CD4-positive, alpha-beta memory T cell (primary cell): ENCODE results near the gene PGM3. TPM values are rescaled to one million over a fixed set of nuclear protein-coding genes. Genes with fewer than 3 reads are reported as not detected.
"Not testable (repeated sequence)": the region's sequence is repeated elsewhere in the genome, so short reads cannot be mapped to it uniquely, and the experiment has no call there.

ENCODE experiments used
- CTCF ChIA-PET: fragments of 350-600 bp; sonication (Branson Sonifier 250); formaldehyde crosslinking; loops from one replicate; lab custom pipeline; 2021; ENCODE audit warnings: inconsistent platforms; ENCODE audit not compliant: partially characterized antibody; lab: Charles Lee
- POLR2A ChIA-PET: fragments of 350-600 bp; sonication (Branson Sonifier 250); formaldehyde crosslinking; loops from one replicate; lab custom pipeline; 2021; ENCODE audit not compliant: partially characterized antibody; lab: Charles Lee
- DNase-seq, 5 donors: peaks; one replicate each; pipeline versions ENCODE4 v3.0.0 to v3.0.0-alpha.2; 2020 to 2022; ENCODE audit warnings: mixed read lengths in 1 of 5
- H3K27ac ChIP-seq: one replicate; pipeline ENCODE4 v1.7.0; 2013; ENCODE audit warnings: low read depth, low read length
- H3K27me3 ChIP-seq: 2 replicates; pipeline ENCODE4 v1.7.0; 2013; ENCODE audit warnings: mild to moderate bottlenecking, low read length, moderate library complexity; ENCODE audit not compliant: insufficient read depth
- H3K36me3 ChIP-seq: 2 replicates; pipeline ENCODE4 v1.7.0; 2013; ENCODE audit warnings: mild to moderate bottlenecking, low read length, moderate library complexity; ENCODE audit not compliant: insufficient read depth
- H3K4me1 ChIP-seq: 2 replicates; pipeline ENCODE4 v1.7.0; 2013; ENCODE audit warnings: mild to moderate bottlenecking, low read length, moderate library complexity; ENCODE audit not compliant: insufficient read depth
- H3K4me3 ChIP-seq, 2 donors: one replicate each; pipeline ENCODE4 v1.7.0; 2013; ENCODE audit warnings: low read length in 2 of 2, mild to moderate bottlenecking in 1 of 2
- H3K9me3 ChIP-seq, 2 donors: one replicate each; pipeline ENCODE4 v1.7.0; 2013; ENCODE audit warnings: low read length in 2 of 2, control low read depth in 1 of 2; ENCODE audit not compliant: control insufficient read depth in 1 of 2
- H3K27ac Mint-ChIP-seq, 7 donors: one replicate each; pipeline ENCODE4 v1.8.0; 2020 to 2021; ENCODE audit warnings: mixed read lengths in 7 of 7, mild to moderate bottlenecking in 6 of 7, inconsistent platforms in 3 of 7, moderate library complexity in 3 of 7
- H3K27me3 Mint-ChIP-seq, 2 donors: one replicate each; pipeline ENCODE4 v1.8.0; 2020 to 2021; ENCODE audit warnings: mixed read lengths in 2 of 2
- H3K36me3 Mint-ChIP-seq, 2 donors: one replicate each; pipeline ENCODE4 v1.8.0; 2020 to 2021; ENCODE audit warnings: mixed read lengths in 2 of 2, inconsistent platforms in 1 of 2, mild to moderate bottlenecking in 1 of 2
- H3K4me1 Mint-ChIP-seq, 4 donors: one replicate each; pipeline ENCODE4 v1.8.0; 2020 to 2021; ENCODE audit warnings: mixed read lengths in 4 of 4, mild to moderate bottlenecking in 1 of 4
- H3K4me3 Mint-ChIP-seq, 8 donors: one replicate each; pipeline ENCODE4 v1.8.0; 2020 to 2021; ENCODE audit warnings: mixed read lengths in 8 of 8, mild to moderate bottlenecking in 7 of 8, moderate library complexity in 6 of 8, inconsistent platforms in 3 of 8
- H3K9me3 Mint-ChIP-seq, 8 donors: one replicate each; pipeline ENCODE4 v1.8.0; 2020 to 2021; ENCODE audit warnings: mixed read lengths in 8 of 8, mild to moderate bottlenecking in 5 of 8, inconsistent platforms in 3 of 8, moderate library complexity in 1 of 8
- intact Hi-C: fragments of 100-400 bp; cut with micrococcal nuclease; formaldehyde crosslinking; loops from one replicate; pipeline ENCODE4 v1.15.1; 2023
- polyA plus RNA-seq, 2 donors: library from polyadenylated mRNA; unstranded; fragments of 300-500 nt; fragmentation: Illumina TruSeq; gene quantifications; one replicate each; pipeline ENCODE4 v1.2.3, GENCODE V29; 2021
- total RNA-seq, 2 experiments: library from RNA; stranded (reverse); gene quantifications; one replicate each; pipeline ENCODE4 v1.2.3, GENCODE V29; 2021

PGM3 gene
- total and polyA plus RNA-seq, 4 experiments from 2014 or later: 2.3 to 39.9 (median 22.1) TPM

GRCh38 chr6:83198486-83199172 lies 5.6 kb upstream of the PGM3 start:
- Mint-ChIP-seq H3K27me3 (no peaks in the 10 kb centered on the region), H3K27ac (no peak overlapping the region), H3K4me1 (peaks cover 11 to 26% (median 17%) of the 10 kb centered on the region in 4 donors), H3K9me3 (no peaks in the 10 kb centered on the region), H3K4me3 (no peak overlapping the region), H3K36me3 (peaks cover 0 to 5% of the 10 kb centered on the region in 2 donors)
- POLR2A ChIA-PET: no interaction called here
- DNase-seq: no peak
- CTCF ChIA-PET: interaction anchor here (1.5 to 12.0 kb wide), 4 partner anchors 17 to 133 kb away, joined by 3 to 108 read pairs (median 14); partner anchors contain the start of genes DOP1A and UBE3D
- H3K9me3 ChIP-seq: no peaks in the 10 kb centered on the region
- no peaks in the 10 kb centered on the region for H3K36me3 ChIP-seq
- no peak overlapping the region for H3K4me3 ChIP-seq
- H3K4me1 ChIP-seq: peaks cover 7% of the 10 kb centered on the region
- H3K27me3 ChIP-seq: no peaks in the 10 kb centered on the region
- intact Hi-C loops: no loop called here
- no peak overlapping the region for H3K27ac ChIP-seq

GRCh38 chr6:83193747-83194566 lies 892 bp upstream of the PGM3 start:
- H3K4me1 Mint-ChIP-seq: peaks cover 32 to 58% (median 45%) of the 10 kb centered on the region in 4 donors
- peak overlapping the region; percentile 88 for H3K27ac ChIP-seq

GRCh38 chr6:83192456-83192855 lies 609 bp downstream of the PGM3 start:
- H3K27me3 Mint-ChIP-seq: no peaks in the 10 kb centered on the region
- H3K4me3 ChIP-seq: peak overlapping the region; percentile 65 to 71
- CTCF ChIA-PET: interaction anchor here (4.0 to 12.0 kb wide), 2 partner anchors 23 to 126 kb away, joined by 12 to 108 read pairs; partner anchors contain the start of genes DOP1A and UBE3D
- H3K9me3 Mint-ChIP-seq: no peaks in the 10 kb centered on the region
- peaks cover 3 to 24% of the 10 kb centered on the region in 2 donors for H3K36me3 Mint-ChIP-seq
- POLR2A ChIA-PET: interaction anchor here (2.1 kb wide), 1 partner anchor 126 kb away, joined by 11 read pairs; the partner anchor contains the start of gene DOP1A
- H3K27ac ChIP-seq: peak overlapping the region; percentile 88
- H3K4me1 Mint-ChIP-seq: peaks cover 32 to 66% (median 50%) of the 10 kb centered on the region in 4 donors
- peak overlapping the region; percentile 87 to 99 (median 98) for H3K27ac Mint-ChIP-seq
- no peaks in the 10 kb centered on the region for H3K27me3 ChIP-seq
- H3K4me1 ChIP-seq: peaks cover 21% of the 10 kb centered on the region
- H3K9me3 ChIP-seq: no peaks in the 10 kb centered on the region
- H3K36me3 ChIP-seq: no peaks in the 10 kb centered on the region
- intact Hi-C loops: loop anchor here (2.0 to 5.0 kb wide), 2 partner anchors 665 to 1034 kb away; partner anchors contain the start of genes CEP162 and CYB5R4
- DNase-seq: no peak
- peak overlapping the region; percentile 96 to 99 (median 98) for H3K4me3 Mint-ChIP-seq

More at GRCh38 chr6:83193747-83194566, 892 bp upstream of the PGM3 start:
- Histone ChIP-seq H3K36me3 (no peaks in the 10 kb centered on the region), H3K27me3 (no peaks in the 10 kb centered on the region), H3K4me3 (peak overlapping the region; percentile 65 to 71), H3K9me3 (no peaks in the 10 kb centered on the region), H3K4me1 (peaks cover 21% of the 10 kb centered on the region)
- POLR2A ChIA-PET: interaction anchor here (0.8 to 2.1 kb wide), 4 partner anchors 10 to 946 kb away, joined by 3 to 11 read pairs (median 6); partner anchors contain the start of genes DOP1A and IBTK
- CTCF ChIA-PET: interaction anchor here (0.8 to 12.0 kb wide), 3 partner anchors 11 to 127 kb away, joined by 3 to 108 read pairs (median 12); partner anchors contain the start of genes DOP1A and UBE3D
- peak in 4 of 5 donors; percentile 12 to 48 (median 14) for DNase-seq
- Mint-ChIP-seq H3K4me3 (peak overlapping the region; percentile 74 to 99 (median 86)), H3K27me3 (no peaks in the 10 kb centered on the region), H3K36me3 (peaks cover 3 to 16% of the 10 kb centered on the region in 2 donors), H3K27ac (peak overlapping the region in 6 of 7 donors; percentile 1 to 87 (median 74)), H3K9me3 (no peaks in the 10 kb centered on the region)
- intact Hi-C loops: loop anchor here (1.0 to 5.0 kb wide), 4 partner anchors 21 to 1033 kb away; partner anchors contain the start of genes CEP162, CYB5R4 and DOP1A

DNA sequence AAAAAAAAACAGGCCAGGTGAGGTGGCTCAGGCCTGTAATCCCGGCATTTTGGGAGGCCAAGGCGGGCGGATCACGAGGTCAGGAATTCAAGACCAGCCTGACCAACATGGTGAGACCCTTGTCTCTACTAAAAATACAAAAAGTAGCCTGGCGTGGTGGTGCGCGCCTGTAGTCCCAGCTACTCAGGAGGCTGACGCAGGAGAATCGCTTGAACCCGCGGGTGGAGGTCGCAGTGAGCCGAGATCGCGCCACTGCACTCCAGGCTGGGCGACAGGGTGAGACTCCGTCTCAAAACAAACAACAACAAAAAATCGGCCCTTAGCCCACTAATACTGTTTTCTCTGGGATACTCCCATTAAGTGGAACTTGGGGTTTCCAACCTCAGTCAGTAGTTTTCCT lies 1.1 kb downstream of the PGM3 start:
- CTCF ChIA-PET: interaction anchor here (0.7 to 12.0 kb wide), 4 partner anchors 10 to 703 kb away, joined by 3 to 108 read pairs (median 8); partner anchors contain the start of genes DOP1A and UBE3D
- peaks cover 32 to 66% (median 48%) of the 10 kb centered on the region in 4 donors for H3K4me1 Mint-ChIP-seq
- H3K9me3 Mint-ChIP-seq, H3K4me3 ChIP-seq, H3K27ac ChIP-seq, H3K27me3 Mint-ChIP-seq, DNase-seq, H3K27me3 ChIP-seq, H3K9me3 ChIP-seq, H3K36me3 ChIP-seq: not testable (repeated sequence)
- intact Hi-C loops: loop anchor here (2.0 to 5.0 kb wide), 2 partner anchors 665 to 1035 kb away; partner anchors contain the start of genes CEP162 and CYB5R4
- peaks cover 3 to 24% of the 10 kb centered on the region in 2 donors for H3K36me3 Mint-ChIP-seq
- POLR2A ChIA-PET: interaction anchor here (2.1 kb wide), 1 partner anchor 125 kb away, joined by 11 read pairs; the partner anchor contains the start of gene DOP1A
- peak overlapping the region in 3 of 7 donors; percentile 87 to 98 (median 98) for H3K27ac Mint-ChIP-seq
- H3K4me3 Mint-ChIP-seq: peak overlapping the region; percentile 96 to 99 (median 98)
- peaks cover 21% of the 10 kb centered on the region for H3K4me1 ChIP-seq

- Histone ChIP-seq H3K36me3 (no peaks in the 10 kb centered on the region), H3K9me3 (no peaks in the 10 kb centered on the region), H3K27ac (no peak overlapping the region), H3K27me3 (no peaks in the 10 kb centered on the region), H3K4me3 (no peak overlapping the region), H3K4me1 (peaks cover 21% of the 10 kb centered on the region)
- peak overlapping the region in 2 of 8 donors; percentile 1 to 70 for H3K4me3 Mint-ChIP-seq
- ChIA-PET CTCF (interaction anchor here (1.2 to 12.0 kb wide), 3 partner anchors 24 to 134 kb away, joined by 3 to 108 read pairs (median 3); partner anchors contain the start of genes DOP1A and UBE3D), POLR2A (no interaction called here)
- H3K27ac Mint-ChIP-seq: peak overlapping the region in 2 of 7 donors; percentile 35 to 45
- no peaks in the 10 kb centered on the region for H3K9me3 Mint-ChIP-seq
- H3K36me3 Mint-ChIP-seq: peaks cover 10 to 29% of the 10 kb centered on the region in 2 donors
- peaks cover 32 to 61% (median 46%) of the 10 kb centered on the region in 4 donors for H3K4me1 Mint-ChIP-seq
- H3K27me3 Mint-ChIP-seq: no peaks in the 10 kb centered on the region
- intact Hi-C loops: loop anchor here (5.0 kb wide), 1 partner anchor 667 kb away; the partner anchor contains the start of gene CYB5R4
- DNase-seq: no peak
Observed at GRCh38 chr6:83190626-83191025, 2.4 kb downstream of the PGM3 start.

DNA sequence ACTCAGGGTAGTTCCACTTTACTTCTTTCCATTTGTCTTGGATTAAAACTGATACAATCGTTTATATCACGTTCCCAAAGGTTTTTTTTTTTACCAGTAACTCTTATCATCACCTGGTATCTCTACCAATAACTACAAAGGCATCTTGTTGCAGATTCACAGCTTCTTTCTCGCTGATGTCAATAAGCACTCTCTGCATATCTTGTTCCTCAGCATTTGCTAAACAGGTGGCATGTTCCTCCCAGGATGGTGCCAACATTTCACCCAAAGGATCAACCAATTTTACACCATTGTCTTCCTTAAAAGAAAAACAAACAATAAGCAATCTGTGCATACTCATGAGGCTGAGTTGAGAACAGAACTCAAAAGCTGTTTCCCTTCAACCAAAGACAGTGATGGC lies 4.6 kb downstream of the PGM3 start:
- ChIA-PET POLR2A (interaction anchor here (1.1 kb wide), 1 partner anchor 121 kb away, joined by 5 read pairs; the partner anchor contains the start of gene DOP1A), CTCF (interaction anchor here (1.0 to 12.0 kb wide), 4 partner anchors 9 to 122 kb away, joined by 3 to 108 read pairs (median 4); partner anchors contain the start of genes DOP1A and UBE3D)
- Histone ChIP-seq H3K4me1 (peaks cover 14% of the 10 kb centered on the region), H3K27me3 (no peaks in the 10 kb centered on the region), H3K27ac (no peak overlapping the region), H3K4me3 (no peak overlapping the region), H3K36me3 (peaks cover 5% of the 10 kb centered on the region), H3K9me3 (no peaks in the 10 kb centered on the region)
- Mint-ChIP-seq H3K36me3 (peaks cover 26 to 42% of the 10 kb centered on the region in 2 donors), H3K4me1 (peaks cover 26 to 44% (median 33%) of the 10 kb centered on the region in 4 donors), H3K4me3 (no peak overlapping the region), H3K27ac (no peak overlapping the region), H3K9me3 (no peaks in the 10 kb centered on the region), H3K27me3 (no peaks in the 10 kb centered on the region)
- intact Hi-C loops: no loop called here
- no peak for DNase-seq
